ENCODE results near the gene YOD1.

The YOD1 gene

DNA sequence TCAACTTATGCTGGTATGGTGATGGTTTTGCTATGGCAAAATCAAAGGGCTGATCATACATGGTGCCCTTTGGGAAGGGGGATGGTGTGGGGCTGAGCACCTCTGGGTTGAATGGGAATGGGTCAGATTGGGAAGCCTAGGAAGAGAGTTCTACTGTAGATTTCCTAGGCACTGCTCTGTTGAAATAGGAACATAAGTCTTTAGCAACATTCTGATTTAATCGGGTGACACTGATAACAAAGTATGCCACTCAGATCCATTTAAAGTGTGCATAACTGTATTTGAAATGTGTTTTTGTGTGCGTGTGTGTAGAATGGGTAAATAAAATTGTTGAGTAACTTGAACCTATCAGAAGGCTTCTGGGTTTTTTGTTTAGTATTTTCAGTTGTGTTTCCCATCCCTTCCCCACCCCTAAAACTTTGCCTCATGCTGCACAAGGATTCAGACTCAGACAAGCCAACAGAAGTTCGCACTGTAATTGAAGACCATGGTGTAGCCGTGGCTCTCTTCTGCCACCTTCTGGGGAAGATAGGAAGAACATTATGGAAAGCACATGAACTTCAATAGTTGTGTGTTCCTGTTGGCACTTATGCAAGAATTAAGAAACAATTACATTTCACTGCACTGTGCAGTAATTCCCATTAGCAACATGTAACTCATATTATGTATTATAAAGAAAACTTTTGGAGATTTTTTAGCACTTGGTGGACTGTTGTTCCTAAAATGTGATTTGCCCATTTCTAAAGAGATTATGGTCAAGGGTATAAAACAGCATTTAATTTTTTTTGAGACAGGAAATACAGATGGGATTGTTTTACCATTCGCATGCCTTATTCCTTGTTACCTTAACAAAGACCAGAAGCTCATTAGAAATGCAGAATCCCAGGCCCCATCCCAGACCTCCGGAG lies 26.7 kb upstream of the YOD1 start:
- TF ChIP-seq, protein P1, sequence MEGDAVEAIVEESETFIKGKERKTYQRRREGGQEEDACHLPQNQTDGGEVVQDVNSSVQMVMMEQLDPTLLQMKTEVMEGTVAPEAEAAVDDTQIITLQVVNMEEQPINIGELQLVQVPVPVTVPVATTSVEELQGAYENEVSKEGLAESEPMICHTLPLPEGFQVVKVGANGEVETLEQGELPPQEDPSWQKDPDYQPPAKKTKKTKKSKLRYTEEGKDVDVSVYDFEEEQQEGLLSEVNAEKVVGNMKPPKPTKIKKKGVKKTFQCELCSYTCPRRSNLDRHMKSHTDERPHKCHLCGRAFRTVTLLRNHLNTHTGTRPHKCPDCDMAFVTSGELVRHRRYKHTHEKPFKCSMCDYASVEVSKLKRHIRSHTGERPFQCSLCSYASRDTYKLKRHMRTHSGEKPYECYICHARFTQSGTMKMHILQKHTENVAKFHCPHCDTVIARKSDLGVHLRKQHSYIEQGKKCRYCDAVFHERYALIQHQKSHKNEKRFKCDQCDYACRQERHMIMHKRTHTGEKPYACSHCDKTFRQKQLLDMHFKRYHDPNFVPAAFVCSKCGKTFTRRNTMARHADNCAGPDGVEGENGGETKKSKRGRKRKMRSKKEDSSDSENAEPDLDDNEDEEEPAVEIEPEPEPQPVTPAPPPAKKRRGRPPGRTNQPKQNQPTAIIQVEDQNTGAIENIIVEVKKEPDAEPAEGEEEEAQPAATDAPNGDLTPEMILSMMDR (IDR thresholded peaks at IDR 0.05) = peak; percentile 91

DNA sequence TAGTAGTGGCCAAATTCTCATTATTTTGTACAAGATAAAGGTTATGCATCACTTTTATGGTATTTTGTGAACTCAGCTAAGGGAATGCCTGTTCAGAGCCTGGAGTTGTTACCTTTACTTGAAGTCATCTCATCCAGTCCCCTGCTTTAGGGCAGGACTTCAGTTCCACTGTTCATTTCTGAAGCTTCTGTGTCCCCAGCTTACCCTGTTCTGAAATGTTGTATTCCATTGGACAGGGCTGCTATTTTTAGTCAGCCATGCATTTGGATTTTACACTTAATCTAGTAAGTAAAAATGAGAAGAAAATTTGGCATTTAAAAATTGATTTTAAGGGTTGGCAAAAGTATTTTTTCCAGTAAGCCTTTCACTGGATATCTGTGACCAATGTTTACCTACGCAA lies 26.0 kb upstream of the YOD1 start:
- TF ChIP-seq, protein P1 (IDR thresholded peaks at IDR 0.05) = no peak

DNA sequence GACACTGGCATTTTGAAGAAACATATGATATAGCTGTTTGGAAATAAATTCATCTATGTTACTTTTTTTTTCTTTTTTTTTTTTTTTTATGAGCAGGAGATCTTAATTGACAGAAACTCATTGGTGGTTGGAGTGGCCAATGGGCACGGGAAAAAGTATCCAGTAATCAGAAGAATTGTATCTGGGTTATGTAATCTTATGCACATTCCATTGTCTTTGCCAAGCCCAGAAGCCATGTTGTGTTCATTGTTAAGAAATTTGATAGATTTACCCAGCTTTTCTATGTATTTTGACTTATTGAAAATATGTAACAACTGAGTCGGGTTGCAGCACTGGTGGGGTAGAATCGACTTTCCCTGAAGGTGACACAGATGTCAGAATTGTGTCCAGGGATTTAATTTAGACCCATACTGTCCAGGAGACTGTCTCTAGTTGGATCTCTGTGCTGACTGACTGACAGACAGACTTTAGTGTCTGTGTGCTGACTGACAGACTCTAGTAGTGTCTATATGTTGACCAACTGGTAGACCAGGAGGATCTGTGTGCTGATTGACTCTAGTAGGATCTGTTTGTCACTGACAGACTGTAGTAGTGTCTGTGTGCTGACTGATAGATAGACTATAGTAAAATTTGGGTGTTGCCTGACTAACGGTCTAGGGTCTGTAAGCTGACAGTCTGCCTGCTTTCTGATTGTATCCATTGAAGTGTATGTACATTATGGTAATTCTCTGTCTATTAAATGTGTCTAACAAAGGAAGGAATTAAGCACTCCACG lies 25.4 kb upstream of the YOD1 start:
- TF ChIP-seq, protein P1 (IDR thresholded peaks at IDR 0.05) = no peak

DNA sequence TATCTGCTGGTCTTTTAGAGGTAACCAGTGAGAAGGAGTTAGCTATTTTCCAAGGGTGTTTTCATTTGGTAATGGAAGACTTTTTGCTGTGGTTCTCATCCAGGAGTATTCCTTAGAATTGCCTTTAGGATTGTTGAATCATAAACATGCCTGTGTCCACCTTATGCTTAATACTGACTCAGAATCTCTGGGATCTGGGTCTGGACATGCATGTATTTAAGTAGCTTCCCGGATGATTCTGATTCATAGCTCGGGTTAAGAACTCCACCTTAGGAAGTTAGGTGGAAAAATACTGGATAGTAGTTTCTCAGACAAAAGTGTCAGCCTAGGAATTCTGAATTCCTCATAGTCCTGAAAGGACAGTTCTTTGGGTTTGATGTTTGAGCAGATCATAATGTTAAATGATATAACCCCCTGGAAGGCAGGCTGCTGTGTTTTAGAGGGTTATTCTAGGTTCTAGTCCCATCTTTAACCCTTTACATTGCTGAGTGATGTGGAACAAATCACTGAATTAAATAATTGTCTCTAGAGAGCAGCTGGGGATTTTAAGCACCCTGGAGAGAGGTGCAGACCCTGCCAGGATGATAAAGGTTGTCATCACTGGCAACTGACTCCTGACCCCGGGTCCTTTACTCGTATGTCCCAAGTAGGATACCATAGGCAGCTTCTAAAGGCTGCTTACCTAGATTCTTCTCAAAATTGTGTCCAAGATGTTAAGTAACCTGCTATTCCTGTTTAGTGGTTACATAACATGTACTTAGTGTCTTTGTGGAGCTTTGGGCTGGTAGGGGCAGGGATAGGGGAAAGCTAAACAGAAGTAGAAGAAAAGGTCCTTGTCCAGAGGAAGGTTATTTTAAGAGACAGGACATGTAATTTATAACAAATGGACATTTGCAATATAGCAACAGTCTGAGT lies 23.2 kb upstream of the YOD1 start:
- TF ChIP-seq, protein P1 (IDR thresholded peaks at IDR 0.05) = no peak

DNA sequence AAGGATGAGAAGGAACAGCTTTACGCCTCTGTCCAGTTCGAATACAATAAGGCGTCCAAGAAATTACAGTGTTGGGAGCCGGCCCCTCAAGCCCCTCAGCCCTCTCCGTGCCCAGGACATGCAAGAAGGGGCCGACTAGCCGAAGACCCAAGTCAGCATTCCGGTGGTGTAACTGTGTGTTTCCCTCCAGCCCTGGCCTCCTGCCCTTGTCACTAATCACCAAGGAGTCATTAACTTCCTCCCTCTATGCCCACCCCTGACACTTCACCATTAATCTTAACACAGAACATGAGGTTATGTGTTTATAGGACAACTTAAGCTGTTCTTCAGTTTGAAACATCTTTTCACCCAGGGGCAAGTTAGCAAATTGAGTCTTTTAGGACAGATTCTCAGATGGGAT lies 21.2 kb upstream of the YOD1 start:
- TF ChIP-seq, protein P1 (IDR thresholded peaks at IDR 0.05) = no peak

DNA sequence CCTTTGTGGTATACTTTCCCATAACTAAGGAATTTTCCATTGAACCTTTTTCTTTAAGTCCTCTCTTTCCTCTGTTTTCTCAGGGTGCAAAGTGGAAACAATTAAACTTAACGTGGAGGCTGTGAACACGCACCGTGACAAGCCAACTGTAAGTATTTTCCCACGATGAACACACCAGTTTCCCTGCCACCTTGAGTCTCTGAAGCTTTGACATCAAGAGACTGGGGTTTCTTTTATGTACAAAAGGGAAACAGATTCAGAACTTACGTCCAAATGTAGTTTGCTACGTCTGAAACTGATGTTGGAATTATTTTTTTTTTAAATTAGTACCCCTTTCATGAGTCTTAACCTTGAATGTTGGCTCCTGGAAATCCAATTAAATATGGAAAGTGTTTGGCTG lies 20.4 kb upstream of the YOD1 start:
- TF ChIP-seq, protein P1 (IDR thresholded peaks at IDR 0.05) = no peak

DNA sequence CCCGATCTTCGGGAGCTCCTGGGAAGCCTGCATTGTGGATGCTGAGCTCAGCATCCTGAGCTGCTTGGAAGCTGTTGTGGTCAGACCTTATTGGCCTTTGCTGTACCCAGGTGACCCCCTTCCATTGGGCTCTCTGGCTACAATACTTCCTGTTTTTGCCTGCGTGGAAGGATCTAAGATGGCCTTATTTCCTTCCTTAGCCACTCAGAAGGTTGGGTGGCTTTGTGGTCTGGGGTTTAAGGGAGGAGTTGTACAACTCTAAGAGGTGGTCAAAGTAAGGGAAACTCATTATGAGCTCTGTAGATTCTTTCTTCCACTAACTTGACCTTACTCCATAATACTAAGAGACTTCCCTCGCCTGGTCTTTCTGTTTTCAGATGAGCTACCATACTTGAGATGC lies 19.8 kb upstream of the YOD1 start:
- TF ChIP-seq, protein P1 (IDR thresholded peaks at IDR 0.05) = no peak
